HCT116 (cell line): ENCODE measurements around the gene SPIB. TPM values are rescaled to one million over a fixed set of nuclear protein-coding genes. Genes with fewer than 3 reads are reported as not detected.
A peak's percentile ranks its signal among the peaks of the same experiment; 100 is the strongest.

ENCODE experiments used
- ATAC-seq: fragments of 200-7000 bp; cut with Tn5 transposase; 2 replicates; pipeline ENCODE4 v1.9.1; 2020; ENCODE audit warnings: mild to moderate bottlenecking, moderate library complexity
- BruUV-seq: library from RNA; stranded (reverse); fragments of 400-500 nt; replicated peaks from 2 replicates; lab custom pipeline; 2021; lab: Mats Ljungman, UMichigan
- CTCF ChIA-PET: fragments of 300-600 bp; sonication (Branson Sonifier 250); formaldehyde crosslinking; loops from one replicate; lab custom pipeline; 2021; ENCODE audit warnings: antibody characterized with exemption; lab: Charles Lee
- POLR2A ChIA-PET: fragments of 300-600, 350-600 bp; sonication (Branson Sonifier 250); formaldehyde crosslinking; loops from one replicate; lab custom pipeline; 2021; ENCODE audit warnings: antibody characterized with exemption; lab: Charles Lee
- RAD21 ChIA-PET, 2 experiments: fragments of 300-600 bp; sonication (Branson Sonifier 250); formaldehyde crosslinking; loops; one replicate each; lab custom pipeline; 2023; ENCODE audit warnings: low total read pairs in 2 of 2; ENCODE audit not compliant: uncharacterized antibody in 2 of 2, unreplicated experiment in 2 of 2, low non-redundant PET in 1 of 2; lab: Charles Lee
- DNase-seq: peaks from one replicate; pipeline ENCODE4 v3.0.0-alpha.2; 2010; ENCODE audit warnings: low read depth, low spot score
- H2AFZ ChIP-seq: fragments of 200-600 bp; shearing (Covaris generic), sonication (generic); 2 replicates; pipeline ENCODE4 v1.6.1; 2017; ENCODE audit warnings: low read depth, mixed run types, mixed read lengths, antibody characterized with exemption, low read length; ENCODE audit not compliant: poor library complexity, severe bottlenecking
- H3K27ac ChIP-seq: 2 replicates; pipeline ENCODE4 v1.5.1; 2012; ENCODE audit warnings: low read depth, low read length
- H3K27me3 ChIP-seq: fragments of 200-600 bp; sonication (generic); 2 replicates; pipeline ENCODE4 v1.6.1; 2016; ENCODE audit warnings: mixed run types, low read length, mixed read lengths; ENCODE audit not compliant: insufficient read depth
- H3K36me3 ChIP-seq, 2 experiments: fragments of 200-500 bp in 1 of 2; fragments of 200-600 bp in 1 of 2; sonication (Bioruptor generic) in 1 of 2; sonication (generic) in 1 of 2; 2 replicates each; pipeline versions ENCODE4 v1.5.1 to v1.6.1; 2014 to 2016; ENCODE audit warnings: low read length in 2 of 2, inconsistent platforms in 1 of 2, mixed read lengths in 1 of 2, mixed run types in 1 of 2; ENCODE audit not compliant: insufficient read depth in 2 of 2, control insufficient read depth in 1 of 2
- H3K4me1 ChIP-seq, 2 experiments: fragments of 200-600 bp in 1 of 2; sonication (generic) in 1 of 2; 2 replicates each; pipeline versions ENCODE4 v1.5.1 to v1.6.1; 2012 to 2017; ENCODE audit warnings: low read length in 2 of 2, inconsistent platforms in 1 of 2, mild to moderate bottlenecking in 1 of 2, mixed read lengths in 1 of 2, mixed run types in 1 of 2, moderate library complexity in 1 of 2; ENCODE audit not compliant: insufficient read depth in 2 of 2, control insufficient read depth in 1 of 2
- H3K4me2 ChIP-seq: fragments of 200-600 bp; sonication (generic); 2 replicates; pipeline ENCODE4 v1.6.1; 2017; ENCODE audit warnings: mixed run types, low read length, mixed read lengths
- H3K4me3 ChIP-seq, 2 experiments: fragments of 200-600 bp in 1 of 2; sonication (generic) in 1 of 2; replicated peaks in 1 of 2; 2 replicates each; pipeline ENCODE4 v1.5.1; 2011 to 2016; ENCODE audit warnings: low read length in 2 of 2, control low read depth in 1 of 2, low read depth in 1 of 2, mild to moderate bottlenecking in 1 of 2, mixed read lengths in 1 of 2, mixed run types in 1 of 2
- H3K79me2 ChIP-seq: fragments of 200-600 bp; sonication (generic); 2 replicates; pipeline ENCODE4 v1.6.1; 2017; ENCODE audit warnings: mild to moderate bottlenecking, mixed run types, low read length, moderate library complexity, mixed read lengths; ENCODE audit not compliant: insufficient read depth
- H3K9ac ChIP-seq: fragments of 200-600 bp; sonication (generic); 2 replicates; pipeline ENCODE4 v1.6.1; 2016; ENCODE audit warnings: low read length, mixed read lengths
- H3K9me2 ChIP-seq: fragments of 200-600 bp; sonication (generic), shearing (Covaris generic); 2 replicates; pipeline ENCODE4 v1.6.1; 2017; ENCODE audit warnings: mixed run types, mild to moderate bottlenecking, moderate library complexity; ENCODE audit not compliant: insufficient read depth
- H3K9me3 ChIP-seq, 2 experiments: fragments of 200-500 bp in 1 of 2; fragments of 200-600 bp in 1 of 2; sonication (Bioruptor generic) in 1 of 2; sonication (generic) in 1 of 2; 2 replicates each; pipeline ENCODE4 v1.6.1; 2014 to 2017; ENCODE audit warnings: low read length in 2 of 2, mixed read lengths in 2 of 2, inconsistent platforms in 1 of 2, low read depth in 1 of 2, mild to moderate bottlenecking in 1 of 2, mixed run types in 1 of 2, moderate library complexity in 1 of 2; ENCODE audit not compliant: control insufficient read depth in 1 of 2, insufficient read depth in 1 of 2
- H4K20me1 ChIP-seq: fragments of 200-600 bp; sonication (generic), shearing (Covaris generic); 2 replicates; pipeline ENCODE4 v1.6.1; 2017; ENCODE audit warnings: mixed run types, mild to moderate bottlenecking, moderate library complexity; ENCODE audit not compliant: insufficient read depth
- CBX3 ChIP-seq: IDR thresholded peaks from 2 replicates; pipeline ENCODE4 v1.6.1; 2012; ENCODE audit warnings: low read depth
- CEBPB ChIP-seq: IDR thresholded peaks from 2 replicates; pipeline ENCODE4 v1.6.1; 2012; ENCODE audit warnings: low read depth
- EGR1 ChIP-seq: IDR thresholded peaks from 2 replicates; pipeline ENCODE4 v1.6.1; 2012; ENCODE audit warnings: low read depth
- ELF1 ChIP-seq: IDR thresholded peaks from 2 replicates; pipeline ENCODE4 v1.6.1; 2012; ENCODE audit warnings: low read depth, borderline replicate concordance
- EZH2 ChIP-seq: fragments of 200-600 bp; sonication (generic); IDR thresholded peaks from 2 replicates; pipeline ENCODE4 v1.6.1; 2017; ENCODE audit warnings: antibody characterized with exemption, mixed run types
- FOSL1 ChIP-seq: IDR thresholded peaks from 2 replicates; pipeline ENCODE4 v1.6.1; 2012; ENCODE audit warnings: low read depth
- JUND ChIP-seq: IDR thresholded peaks from 2 replicates; pipeline ENCODE4 v1.6.1; 2012
- POLR2A ChIP-seq: IDR thresholded peaks from 2 replicates; pipeline ENCODE4 v1.7.0; 2011; ENCODE audit warnings: borderline replicate concordance; ENCODE audit not compliant: insufficient read depth, insufficient read length; ENCODE audit errors: extremely low read depth
- RAD21 ChIP-seq: IDR thresholded peaks from 2 replicates; pipeline ENCODE4 v1.6.1; 2012; ENCODE audit warnings: low read depth, mild to moderate bottlenecking
- SRF ChIP-seq: IDR thresholded peaks from 2 replicates; pipeline ENCODE4 v1.6.1; 2012; ENCODE audit warnings: low read depth
- intact Hi-C: fragments of 100-400 bp; cut with micrococcal nuclease; formaldehyde crosslinking; loops from 2 replicates; pipeline ENCODE4 v1.10.0; 2022
- total RNA-seq: library from RNA; stranded (reverse); gene quantifications from one replicate; pipeline ENCODE4 v1.2.1, GENCODE V29; 2021; ENCODE audit not compliant: unreplicated experiment

SPIB gene
- total RNA-seq, 1 experiment from 2014 or later = 0.96 TPM

DNA sequence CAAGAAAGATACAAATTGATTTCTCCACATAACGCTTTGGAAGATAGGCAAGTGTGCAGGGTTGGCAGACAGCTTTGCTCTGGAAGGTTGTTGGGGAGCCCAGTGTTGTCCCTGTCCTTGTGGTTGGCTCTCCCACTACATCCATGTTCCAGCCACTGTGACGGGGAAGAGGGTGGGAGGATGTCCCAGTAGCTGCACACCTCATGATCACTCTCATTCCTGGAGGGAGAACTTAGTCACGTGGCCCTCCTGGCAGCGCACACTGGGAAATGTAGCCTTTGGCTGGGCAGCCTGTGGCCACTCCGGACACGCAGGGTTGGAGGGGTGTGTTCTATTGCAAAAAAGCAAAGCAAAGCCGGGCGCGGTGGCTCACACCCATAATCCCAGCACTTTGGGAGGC, 24.7 kb upstream of the SPIB start (continued):
- no peak for TF ChIP-seq FOSL1
- TF ChIP-seq, all 23 proteins: peak for 0

DNA sequence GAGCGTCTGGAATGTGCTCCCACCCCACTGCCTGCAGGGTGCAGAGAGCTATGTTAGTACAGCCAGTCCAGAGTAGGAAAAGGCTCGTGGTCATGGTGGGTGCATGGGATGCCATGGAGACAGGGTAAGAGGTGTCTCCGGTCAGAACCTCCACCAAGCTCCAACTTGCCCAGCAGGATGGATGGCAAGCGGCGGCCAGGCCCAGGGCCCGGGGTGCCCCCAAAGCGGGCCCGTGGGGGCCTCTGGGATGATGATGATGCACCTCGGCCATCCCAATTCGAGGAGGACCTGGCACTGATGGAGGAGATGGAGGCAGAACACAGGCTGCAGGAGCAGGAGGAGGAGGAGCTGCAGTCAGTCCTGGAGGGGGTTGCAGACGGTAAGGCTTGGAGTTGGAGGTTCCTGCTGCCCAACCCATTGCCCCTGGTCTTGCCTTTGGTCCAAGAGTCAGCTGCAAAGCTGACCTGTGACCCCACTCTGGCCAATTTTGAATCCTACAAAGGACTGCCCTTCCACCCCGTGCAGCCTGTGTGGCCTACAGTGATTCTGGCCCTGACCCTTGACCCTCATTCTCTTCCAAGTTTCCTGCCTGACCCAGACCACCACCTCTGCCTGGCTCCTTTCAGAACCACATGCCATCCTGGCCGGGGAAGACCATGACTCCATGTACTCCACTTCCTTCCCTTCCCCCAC, 19.9 kb upstream of the SPIB start:
- no TSS peak for BruUV-seq
- Histone ChIP-seq H4K20me1 (no peaks in the 10 kb centered on the region), H2AFZ (no peak overlapping the region), H3K4me3 (no peak overlapping the region), H3K27me3 (no peaks in the 10 kb centered on the region), H3K4me2 (no peak overlapping the region), H3K4me1 (no peaks in the 10 kb centered on the region), H3K9ac (no peak overlapping the region), H3K9me2 (no peaks in the 10 kb centered on the region), H3K9me3 (no peaks in the 10 kb centered on the region), H3K27ac (no peak overlapping the region), H3K36me3 (peaks cover 3 to 24% of the 10 kb centered on the region in 2 experiments; a peak in 1 of 4 replicates), H3K79me2 (peaks cover 43% of the 10 kb centered on the region)
- no peak for TF ChIP-seq CBX3
- no peak for TF ChIP-seq RAD21
- TF ChIP-seq EGR1 = no peak
- no peak for TF ChIP-seq CEBPB
- no peak for TF ChIP-seq SRF
- no peak for TF ChIP-seq EZH2
- no peak for TF ChIP-seq POLR2A
- no peak for TF ChIP-seq ELF1
- ChIA-PET CTCF (no interaction called here), POLR2A (no interaction called here), RAD21 (no interaction called here)
- intact Hi-C loops = no loop called here
- no peak for DNase-seq
- ATAC-seq = 0 out of 2 replicates have a peak, but pooled peaks have one; percentile 41

DNA sequence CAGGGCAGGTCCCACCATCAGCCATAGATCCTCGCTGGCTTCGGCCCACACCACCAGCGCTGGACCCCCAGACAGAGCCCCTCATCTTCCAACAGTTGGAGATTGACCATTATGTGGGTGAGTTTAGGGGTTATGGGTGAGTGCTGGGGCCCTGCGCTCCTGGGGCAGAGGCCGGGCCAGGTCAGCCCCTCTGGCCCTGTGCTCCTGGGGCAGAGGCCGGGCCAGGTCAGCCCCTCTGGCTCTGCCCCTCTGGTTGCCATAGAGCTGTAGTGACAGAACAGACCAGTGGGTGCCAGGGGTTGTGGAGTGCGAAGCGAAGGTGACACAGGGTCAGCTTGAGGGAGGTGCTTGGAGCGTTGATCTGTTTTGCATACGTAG, 19.4 kb upstream of the SPIB start:
- ChIA-PET CTCF (no interaction called here), RAD21 (no interaction called here), POLR2A (no interaction called here)
- Histone ChIP-seq H3K4me3 (no peak overlapping the region), H3K27me3 (no peaks in the 10 kb centered on the region), H4K20me1 (no peaks in the 10 kb centered on the region), H3K4me1 (no peaks in the 10 kb centered on the region), H3K9me3 (no peaks in the 10 kb centered on the region), H3K9ac (no peak overlapping the region), H3K79me2 (peaks cover 39% of the 10 kb centered on the region), H3K4me2 (no peak overlapping the region), H2AFZ (no peak overlapping the region), H3K9me2 (no peaks in the 10 kb centered on the region), H3K27ac (no peak overlapping the region), H3K36me3 (peaks cover 3 to 28% of the 10 kb centered on the region in 2 experiments; a peak in 1 of 4 replicates)
- ATAC-seq (no peak), DNase-seq (no peak)
- BruUV-seq = no TSS peak
- TF ChIP-seq JUND = no peak
- intact Hi-C loops = no loop called here
